AG09309 (cell line): ENCODE results near the gene MPP3.

ENCODE experiments used
- DNase-seq: peaks from one replicate; pipeline ENCODE4 v3.0.0-alpha.2; 2010; ENCODE audit warnings: low read depth
- H3K4me3 ChIP-seq: 2 replicates; pipeline ENCODE4 v1.5.1; 2011; ENCODE audit warnings: mild to moderate bottlenecking, low read depth, low read length, moderate library complexity; ENCODE audit not compliant: control insufficient read depth
- TF ChIP-seq, protein P1 (sequence below): IDR thresholded peaks from 2 replicates; pipeline ENCODE4 v1.5.1; 2011; ENCODE audit warnings: mild to moderate bottlenecking, low read depth, low read length, inconsistent platforms; ENCODE audit not compliant: insufficient read depth, control insufficient read depth; ENCODE audit errors: missing control alignments

The MPP3 gene

DNA sequence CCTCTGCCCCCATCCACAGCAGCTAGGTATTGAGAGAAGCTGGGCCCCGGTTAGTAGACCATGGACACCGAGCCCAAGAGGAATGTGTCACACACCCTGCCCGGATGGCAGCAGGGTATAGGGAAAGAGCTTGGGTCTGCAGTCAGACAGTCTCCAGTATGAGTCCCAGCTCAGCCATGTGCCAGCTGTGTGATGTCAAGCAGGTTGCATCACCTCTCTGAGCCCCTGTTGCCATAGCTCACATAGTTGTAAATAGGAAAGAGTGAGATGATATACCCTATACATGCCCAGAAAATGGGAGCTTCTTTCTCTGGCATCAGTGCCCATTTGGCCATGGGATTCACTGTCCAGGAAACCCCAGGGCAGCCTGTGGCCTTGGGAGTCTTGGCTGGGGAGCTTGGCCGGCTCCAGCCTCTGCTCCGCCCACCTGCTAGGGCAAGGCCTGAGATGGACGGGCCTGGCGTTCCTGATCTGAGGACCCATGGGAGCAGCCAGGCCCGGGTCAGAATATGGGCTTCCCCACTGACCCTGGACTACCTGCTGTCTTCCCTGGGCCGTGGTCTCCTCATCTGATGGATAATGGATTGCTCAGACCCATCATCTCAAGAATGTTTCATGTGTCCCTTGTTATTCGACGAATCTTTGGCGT, 27.3 kb upstream of the MPP3 start:
- TF ChIP-seq, protein P1, sequence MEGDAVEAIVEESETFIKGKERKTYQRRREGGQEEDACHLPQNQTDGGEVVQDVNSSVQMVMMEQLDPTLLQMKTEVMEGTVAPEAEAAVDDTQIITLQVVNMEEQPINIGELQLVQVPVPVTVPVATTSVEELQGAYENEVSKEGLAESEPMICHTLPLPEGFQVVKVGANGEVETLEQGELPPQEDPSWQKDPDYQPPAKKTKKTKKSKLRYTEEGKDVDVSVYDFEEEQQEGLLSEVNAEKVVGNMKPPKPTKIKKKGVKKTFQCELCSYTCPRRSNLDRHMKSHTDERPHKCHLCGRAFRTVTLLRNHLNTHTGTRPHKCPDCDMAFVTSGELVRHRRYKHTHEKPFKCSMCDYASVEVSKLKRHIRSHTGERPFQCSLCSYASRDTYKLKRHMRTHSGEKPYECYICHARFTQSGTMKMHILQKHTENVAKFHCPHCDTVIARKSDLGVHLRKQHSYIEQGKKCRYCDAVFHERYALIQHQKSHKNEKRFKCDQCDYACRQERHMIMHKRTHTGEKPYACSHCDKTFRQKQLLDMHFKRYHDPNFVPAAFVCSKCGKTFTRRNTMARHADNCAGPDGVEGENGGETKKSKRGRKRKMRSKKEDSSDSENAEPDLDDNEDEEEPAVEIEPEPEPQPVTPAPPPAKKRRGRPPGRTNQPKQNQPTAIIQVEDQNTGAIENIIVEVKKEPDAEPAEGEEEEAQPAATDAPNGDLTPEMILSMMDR = no peak
- no peak overlapping the region for H3K4me3 ChIP-seq
- DNase-seq = no peak

DNA sequence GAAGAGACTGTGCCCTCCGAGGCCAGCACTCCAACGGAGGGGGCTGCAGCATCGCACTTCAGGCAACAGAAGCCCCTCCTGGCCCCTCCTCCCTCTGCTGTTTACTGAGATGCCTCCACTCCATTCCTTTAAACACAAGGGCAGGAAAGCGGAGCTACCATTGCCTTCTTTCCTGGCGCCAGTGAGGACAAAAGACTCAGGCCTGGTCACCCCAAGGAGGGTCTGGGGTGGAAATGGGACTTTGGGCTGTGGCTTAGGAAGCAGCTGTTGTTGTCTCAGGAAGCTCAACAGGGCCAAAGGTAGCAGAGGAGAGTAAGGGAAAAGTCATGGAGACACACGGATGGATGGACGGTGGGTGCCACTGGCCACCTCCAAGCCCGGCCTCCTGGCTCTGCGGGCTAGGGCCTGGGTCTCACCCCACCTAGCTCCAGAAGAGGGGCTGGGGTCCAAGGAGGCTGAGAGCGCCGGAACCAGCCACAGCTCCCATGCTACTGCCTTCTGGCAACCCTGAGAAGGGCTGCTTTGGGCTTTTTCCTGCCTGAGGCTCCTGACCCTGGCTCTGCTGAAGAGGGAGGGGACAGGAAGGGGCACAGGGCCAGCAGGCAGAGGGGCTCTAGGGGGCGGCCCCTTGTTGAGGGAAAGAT, 25.1 kb upstream of the MPP3 start:
- no peak for DNase-seq
- TF ChIP-seq, protein P1 = no peak
- no peak overlapping the region for H3K4me3 ChIP-seq

DNA sequence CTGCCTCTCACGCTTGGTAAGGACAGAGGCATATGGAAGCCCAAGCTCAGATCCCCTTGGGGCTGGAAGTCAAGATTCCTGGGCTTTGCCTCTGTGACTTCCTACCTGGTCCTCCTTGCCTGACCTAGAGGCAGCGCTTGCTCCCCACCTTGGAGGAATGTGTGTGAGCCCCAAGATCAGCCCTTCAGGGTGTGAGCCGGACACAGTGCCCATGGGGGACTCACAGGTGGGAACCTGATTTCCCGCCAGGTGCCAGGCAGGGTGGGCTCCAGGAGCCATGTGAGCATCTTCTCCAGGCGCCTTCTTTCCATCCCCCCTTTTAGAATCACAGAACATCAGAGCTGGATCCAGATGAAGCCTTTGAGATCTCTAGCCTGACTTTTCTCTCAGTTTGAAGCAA, 24.2 kb upstream of the MPP3 start:
- no peak overlapping the region for H3K4me3 ChIP-seq
- DNase-seq = no peak
- TF ChIP-seq, protein P1 = no peak

DNA sequence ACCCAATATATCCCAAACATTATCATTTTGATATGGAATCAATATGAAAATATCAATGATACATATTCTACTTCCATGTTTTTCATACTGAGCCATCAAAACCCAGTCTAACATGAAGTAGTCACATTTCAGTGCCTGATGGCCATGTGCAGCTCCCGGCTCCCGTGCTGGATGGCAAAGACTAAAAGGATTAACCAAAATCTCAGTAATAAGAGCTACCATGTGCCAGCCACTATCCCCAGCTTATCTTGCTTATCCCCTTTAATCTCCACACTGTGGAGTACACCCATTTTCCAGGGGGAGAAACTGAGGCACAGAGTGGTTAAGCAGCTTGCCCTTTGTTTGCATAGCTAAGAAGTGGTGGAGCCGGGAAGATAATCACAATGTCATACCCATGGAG, 23.2 kb upstream of the MPP3 start:
- H3K4me3 ChIP-seq = no peak overlapping the region
- TF ChIP-seq, protein P1 = no peak
- DNase-seq = no peak

DNA sequence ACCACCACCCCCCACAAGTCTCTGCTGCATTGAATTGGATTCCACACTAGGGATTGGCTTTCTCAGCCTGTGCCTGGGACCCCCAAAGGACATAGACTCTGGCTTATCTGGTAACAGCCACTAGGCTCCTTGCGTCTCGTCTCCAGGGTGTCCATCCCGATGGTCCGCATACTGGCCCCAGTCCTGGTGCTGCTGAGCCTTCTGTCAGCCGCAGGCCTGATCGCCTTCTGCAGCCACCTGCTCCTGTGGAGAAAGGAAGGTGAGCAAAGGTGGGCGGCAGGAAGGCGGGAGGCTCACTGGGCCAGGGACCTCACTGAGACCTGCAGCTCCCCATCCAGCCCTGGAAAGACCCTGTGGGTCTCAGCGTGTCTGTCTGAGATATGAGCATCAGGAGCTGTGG, 22.1 kb upstream of the MPP3 start:
- TF ChIP-seq, protein P1 = no peak
- no peak overlapping the region for H3K4me3 ChIP-seq
- DNase-seq = no peak

DNA sequence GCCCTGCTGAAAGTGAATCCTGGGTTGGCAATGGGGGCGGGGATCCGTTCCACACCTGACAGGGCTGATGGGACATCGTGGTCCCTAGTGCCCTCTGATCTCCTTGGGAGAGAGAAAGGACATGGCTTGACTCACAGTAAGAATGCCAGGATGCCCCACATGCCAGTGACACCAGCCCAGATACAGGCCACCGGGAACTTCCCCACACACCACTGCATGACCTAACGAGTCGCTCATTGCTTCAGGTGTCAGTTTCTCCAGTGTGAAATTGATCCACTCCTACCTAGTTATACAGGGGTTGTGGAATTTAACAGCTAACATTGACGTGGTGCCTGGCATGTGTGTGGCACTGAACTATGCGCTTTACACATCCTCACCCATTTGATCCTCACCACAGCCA, 21.6 kb upstream of the MPP3 start:
- TF ChIP-seq, protein P1 = no peak
- no peak for DNase-seq
- H3K4me3 ChIP-seq = no peak overlapping the region
